ENCODE data around the gene SHC1.

GRCh38 chr1:155008015-155008941, 37.7 kb upstream of the SHC1 start:
- TF ChIP-seq EZH2 (IDR thresholded peaks at IDR 0.05; ENCODE audit: low read length, unreplicated experiment) = no peak
- no peak for TF ChIP-seq CTCF (conservative IDR thresholded peaks at IDR 0.05; ENCODE audit: low read depth, low read length)
- TF ChIP-seq EZH2phosphoT487 (IDR thresholded peaks at IDR 0.05; ENCODE audit: borderline replicate concordance, low read length) = no peak
